ENCODE measurements around the gene ILKAP. TPM values are rescaled to one million over a fixed set of nuclear protein-coding genes. Genes with fewer than 3 reads are reported as not detected.

ILKAP gene
- total and polyA plus RNA-seq, 2 donors (not counting 1 experiment from before 2014, with no cell fraction given), result 82.5 to 98.6 TPM

DNA sequence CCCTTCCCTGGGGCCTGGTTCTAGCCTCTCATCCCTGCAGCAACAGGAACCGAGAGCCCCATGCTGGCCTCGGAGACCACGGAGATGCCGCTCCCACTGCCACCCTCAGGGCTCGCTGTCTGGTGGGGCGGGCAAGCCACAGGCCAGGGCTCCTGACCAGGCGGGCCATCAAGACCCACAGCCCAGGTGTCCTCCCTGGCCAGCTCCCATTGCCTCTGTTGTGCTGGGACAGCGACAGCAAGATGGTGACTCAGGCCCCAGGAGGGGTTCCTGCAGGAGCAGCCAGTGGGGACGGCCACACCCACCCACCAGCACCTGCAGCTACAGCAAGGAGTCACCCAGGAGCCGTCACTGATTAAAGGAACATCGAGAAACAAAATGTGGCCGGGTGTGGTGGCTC lies 57.6 kb downstream of the ILKAP start:
- 73% methylated on average over 12 of the region's 12 CpGs for WGBS (ENCODE audit: insufficient coverage)
- H3K27me3 Mint-ChIP-seq, result no peaks in the 10 kb centered on the region
- ATAC-seq (ENCODE audit: low read depth) (no peak), DNase-seq (no peak)
- Histone ChIP-seq H3K9me3 (ENCODE audit: control extremely low read depth in 1 of 3, control insufficient read depth in 2 of 3, insufficient read depth in 1 of 3, low read length in 2 of 3) (no peaks in the 10 kb centered on the region), H3K79me2 (ENCODE audit: control insufficient read depth, insufficient read depth, low read length) (no peaks in the 10 kb centered on the region), H3K4me2 (replicated peaks; ENCODE audit: low read depth, low read length, poor library complexity, severe bottlenecking) (no peak overlapping the region), H3K27me3 (replicated peaks in 1 of 4; ENCODE audit: control extremely low read depth in 1 of 4, control insufficient read depth in 3 of 4, insufficient read depth in 4 of 4, low read length in 3 of 4) (no peaks in the 10 kb centered on the region), H3K36me3 (replicated peaks in 1 of 2; ENCODE audit: control extremely low read depth in 1 of 2, control insufficient read depth in 1 of 2, extremely low read depth in 1 of 2, insufficient read depth in 2 of 2, low read length in 1 of 2) (no peaks in the 10 kb centered on the region), H3K9ac (ENCODE audit: low read length) (no peak overlapping the region), H2AFZ (ENCODE audit: insufficient read depth, low read depth, low read length, poor library complexity, severe bottlenecking) (no peak overlapping the region), H3K4me1 (ENCODE audit: control insufficient read depth in 2 of 2, insufficient read depth in 2 of 2, low read length in 2 of 2) (peaks cover 0 to 4% of the 10 kb centered on the region in 2 donors), H3K4me3 (ENCODE audit: control extremely low read depth in 1 of 5, extremely low read depth in 1 of 5, insufficient read depth in 1 of 5, low read depth in 2 of 5, low read length in 4 of 5) (no peak overlapping the region), H4K20me1 (ENCODE audit: control insufficient read depth, insufficient read depth, low read length, poor library complexity, severe bottlenecking) (no peaks in the 10 kb centered on the region), H3K27ac (ENCODE audit: low read length in 2 of 2) (no peak overlapping the region)
- ChIA-PET POLR2A (no interaction called here), CTCF (no interaction called here)
- no peak overlapping the region for H3K27ac Mint-ChIP-seq
- TF ChIP-seq, protein P1, sequence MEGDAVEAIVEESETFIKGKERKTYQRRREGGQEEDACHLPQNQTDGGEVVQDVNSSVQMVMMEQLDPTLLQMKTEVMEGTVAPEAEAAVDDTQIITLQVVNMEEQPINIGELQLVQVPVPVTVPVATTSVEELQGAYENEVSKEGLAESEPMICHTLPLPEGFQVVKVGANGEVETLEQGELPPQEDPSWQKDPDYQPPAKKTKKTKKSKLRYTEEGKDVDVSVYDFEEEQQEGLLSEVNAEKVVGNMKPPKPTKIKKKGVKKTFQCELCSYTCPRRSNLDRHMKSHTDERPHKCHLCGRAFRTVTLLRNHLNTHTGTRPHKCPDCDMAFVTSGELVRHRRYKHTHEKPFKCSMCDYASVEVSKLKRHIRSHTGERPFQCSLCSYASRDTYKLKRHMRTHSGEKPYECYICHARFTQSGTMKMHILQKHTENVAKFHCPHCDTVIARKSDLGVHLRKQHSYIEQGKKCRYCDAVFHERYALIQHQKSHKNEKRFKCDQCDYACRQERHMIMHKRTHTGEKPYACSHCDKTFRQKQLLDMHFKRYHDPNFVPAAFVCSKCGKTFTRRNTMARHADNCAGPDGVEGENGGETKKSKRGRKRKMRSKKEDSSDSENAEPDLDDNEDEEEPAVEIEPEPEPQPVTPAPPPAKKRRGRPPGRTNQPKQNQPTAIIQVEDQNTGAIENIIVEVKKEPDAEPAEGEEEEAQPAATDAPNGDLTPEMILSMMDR (IDR thresholded peaks at IDR 0.05), result no peak
- TF ChIP-seq EZH2 (IDR thresholded peaks at IDR 0.05; ENCODE audit: borderline replicate concordance, insufficient read depth, low read depth, low read length, poor library complexity, severe bottlenecking), result no peak
- peaks cover 2% of the 10 kb centered on the region for H3K4me1 Mint-ChIP-seq
- intact Hi-C loops (cut with micrococcal nuclease), result no loop called here
- no peak overlapping the region for H3K4me3 Mint-ChIP-seq
- no peaks in the 10 kb centered on the region for H3K9me3 Mint-ChIP-seq (ENCODE audit: insufficient read depth)

DNA sequence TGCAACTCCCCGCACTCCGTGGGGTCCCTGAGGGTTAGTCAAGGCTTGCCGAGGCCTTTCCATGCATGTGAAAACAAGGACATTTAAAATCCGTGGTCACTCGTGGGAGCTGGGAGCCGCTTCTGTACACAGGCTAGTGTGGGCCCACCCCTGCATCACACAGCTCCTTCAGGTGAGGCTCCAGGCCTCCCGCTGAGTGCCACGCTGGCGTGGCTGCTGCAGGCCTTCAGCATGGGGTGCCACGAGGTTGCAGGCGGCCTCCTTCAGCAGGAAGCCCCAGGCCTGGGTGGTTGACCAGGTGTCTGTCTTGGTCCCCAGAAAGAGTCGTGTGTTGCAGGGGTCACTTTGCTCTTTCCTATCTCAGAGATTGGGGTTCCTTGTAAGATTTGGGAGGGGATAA lies 58.4 kb downstream of the ILKAP start:
- DNase-seq (no peak), ATAC-seq (ENCODE audit: low read depth) (no peak)
- no peak overlapping the region for H3K4me3 ChIP-seq (ENCODE audit: control extremely low read depth in 1 of 5, extremely low read depth in 1 of 5, insufficient read depth in 1 of 5, low read depth in 2 of 5, low read length in 4 of 5)
- no peak overlapping the region for H2AFZ ChIP-seq (ENCODE audit: insufficient read depth, low read depth, low read length, poor library complexity, severe bottlenecking)
- Mint-ChIP-seq H3K4me1 (peaks cover 2% of the 10 kb centered on the region), H3K27me3 (no peaks in the 10 kb centered on the region), H3K27ac (no peak overlapping the region), H3K4me3 (no peak overlapping the region), H3K9me3 (ENCODE audit: insufficient read depth) (no peaks in the 10 kb centered on the region)
- intact Hi-C loops (cut with micrococcal nuclease), result no loop called here
- ChIA-PET CTCF (no interaction called here), POLR2A (no interaction called here)
- H3K27me3 ChIP-seq (replicated peaks in 1 of 4; ENCODE audit: control extremely low read depth in 1 of 4, control insufficient read depth in 3 of 4, insufficient read depth in 4 of 4, low read length in 3 of 4), result peaks cover 0 to 1% (median under 1%) of the 10 kb centered on the region in 4 experiments
- no peak overlapping the region for H3K4me2 ChIP-seq (replicated peaks; ENCODE audit: low read depth, low read length, poor library complexity, severe bottlenecking)
- H3K9ac ChIP-seq (ENCODE audit: low read length), result no peak overlapping the region
- TF ChIP-seq, protein P1 (IDR thresholded peaks at IDR 0.05), result no peak
- TF ChIP-seq EZH2 (IDR thresholded peaks at IDR 0.05; ENCODE audit: borderline replicate concordance, insufficient read depth, low read depth, low read length, poor library complexity, severe bottlenecking), result no peak
- no peaks in the 10 kb centered on the region for H3K9me3 ChIP-seq (ENCODE audit: control extremely low read depth in 1 of 3, control insufficient read depth in 2 of 3, insufficient read depth in 1 of 3, low read length in 2 of 3)
- no peaks in the 10 kb centered on the region for H3K36me3 ChIP-seq (replicated peaks in 1 of 2; ENCODE audit: control extremely low read depth in 1 of 2, control insufficient read depth in 1 of 2, extremely low read depth in 1 of 2, insufficient read depth in 2 of 2, low read length in 1 of 2)
- H3K79me2 ChIP-seq (ENCODE audit: control insufficient read depth, insufficient read depth, low read length), result no peaks in the 10 kb centered on the region
- 91% methylated on average over 11 of the region's 12 CpGs for WGBS (ENCODE audit: insufficient coverage)
- peaks cover 0 to 5% of the 10 kb centered on the region in 2 donors for H3K4me1 ChIP-seq (ENCODE audit: control insufficient read depth in 2 of 2, insufficient read depth in 2 of 2, low read length in 2 of 2)
- no peak overlapping the region for H3K27ac ChIP-seq (ENCODE audit: low read length in 2 of 2)
- H4K20me1 ChIP-seq (ENCODE audit: control insufficient read depth, insufficient read depth, low read length, poor library complexity, severe bottlenecking), result no peaks in the 10 kb centered on the region
